ENCODE results near the gene TMEM26. TPM values are rescaled to one million over a fixed set of nuclear protein-coding genes. Genes with fewer than 3 reads are reported as not detected.

Gene TMEM26
- total RNA-seq, 4 donors from 2014 or later = 0.53 to 2.5 (median 0.69) TPM

DNA sequence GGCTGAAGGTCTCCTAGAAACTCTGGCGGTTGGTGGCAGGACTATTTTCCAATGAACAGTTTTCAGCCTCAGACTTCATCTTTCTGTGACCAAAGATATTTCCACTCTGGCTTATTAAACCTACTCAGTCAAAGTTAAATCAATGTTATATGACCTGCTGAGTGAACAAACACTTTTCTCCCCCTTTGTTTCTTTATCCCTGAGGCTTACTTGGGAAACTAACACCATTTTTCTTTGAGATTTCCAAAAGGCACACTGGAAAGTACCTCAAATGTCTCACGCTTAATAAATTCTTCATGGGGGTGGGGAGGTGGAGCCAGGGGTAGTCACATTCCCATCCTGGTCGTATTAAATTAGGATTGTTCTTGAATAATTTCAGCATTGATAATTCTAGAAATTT lies 1.8 kb downstream of the TMEM26 start:
- DNase-seq = no peak
- TF ChIP-seq CTCF (IDR thresholded peaks at IDR 0.05) = no peak
- TF ChIP-seq POLR2A (IDR thresholded peaks at IDR 0.05) = no peak
- H3K27me3 ChIP-seq = no peaks in the 10 kb centered on the region
- peaks cover 0 to 10% (median 0%) of the 10 kb centered on the region in 4 donors for H3K4me1 ChIP-seq
- H3K9me3 ChIP-seq = no peaks in the 10 kb centered on the region
- H3K27ac ChIP-seq = no peak overlapping the region
- H3K4me3 ChIP-seq = no peak overlapping the region
- no peaks in the 10 kb centered on the region for H3K36me3 ChIP-seq

- no peak overlapping the region for H3K27ac ChIP-seq
- H3K27me3 ChIP-seq = no peaks in the 10 kb centered on the region
- DNase-seq = no peak
- H3K4me3 ChIP-seq = no peak overlapping the region
- H3K4me1 ChIP-seq = peaks cover 0 to 10% (median 0%) of the 10 kb centered on the region in 4 donors
- no peaks in the 10 kb centered on the region for H3K9me3 ChIP-seq
- no peak for TF ChIP-seq POLR2A (IDR thresholded peaks at IDR 0.05)
- no peak for TF ChIP-seq CTCF (IDR thresholded peaks at IDR 0.05)
- H3K36me3 ChIP-seq = no peaks in the 10 kb centered on the region
Observed at GRCh38 chr10:61448841-61449600, 4.2 kb downstream of the TMEM26 start.

DNA sequence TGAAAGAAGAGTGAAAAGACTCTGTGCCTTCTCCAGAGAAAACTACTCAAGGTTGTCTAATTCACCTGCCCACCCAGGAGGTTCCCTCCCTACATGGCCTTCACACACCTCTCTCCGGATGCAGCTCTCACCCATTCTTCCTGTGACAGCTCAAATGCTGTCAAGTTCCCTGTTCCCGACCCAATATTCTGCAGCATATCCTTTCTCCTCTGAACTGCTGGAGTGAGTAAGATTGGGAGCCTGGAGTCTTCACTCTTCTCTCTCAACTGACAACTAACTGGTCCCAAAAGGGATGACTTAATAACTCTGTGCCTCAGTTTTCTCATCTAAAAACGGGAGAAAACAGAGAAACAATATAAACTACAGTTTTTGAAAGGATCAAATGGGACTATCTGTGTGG lies 5.1 kb downstream of the TMEM26 start:
- Histone ChIP-seq H3K36me3 (no peaks in the 10 kb centered on the region), H3K27ac (no peak overlapping the region), H3K9me3 (no peaks in the 10 kb centered on the region), H3K27me3 (no peaks in the 10 kb centered on the region), H3K4me1 (peaks cover 0 to 7% (median 0%) of the 10 kb centered on the region in 4 donors), H3K4me3 (no peak overlapping the region)
- no peak for TF ChIP-seq CTCF (IDR thresholded peaks at IDR 0.05)
- no peak for TF ChIP-seq POLR2A (IDR thresholded peaks at IDR 0.05)
- no peak for DNase-seq

GRCh38 chr10:61439058-61439609 lies 14.0 kb downstream of the TMEM26 start:
- H3K27ac ChIP-seq = no peak overlapping the region
- no peaks in the 10 kb centered on the region for H3K9me3 ChIP-seq
- TF ChIP-seq CTCF (IDR thresholded peaks at IDR 0.05) (no peak), POLR2A (IDR thresholded peaks at IDR 0.05) (no peak)
- H3K4me1 ChIP-seq = no peaks in the 10 kb centered on the region
- H3K4me3 ChIP-seq = no peak overlapping the region
- no peak for DNase-seq
- no peaks in the 10 kb centered on the region for H3K36me3 ChIP-seq
- no peaks in the 10 kb centered on the region for H3K27me3 ChIP-seq

GRCh38 chr10:61438141-61438988 lies 14.8 kb downstream of the TMEM26 start:
- H3K4me1 ChIP-seq = no peaks in the 10 kb centered on the region
- no peaks in the 10 kb centered on the region for H3K9me3 ChIP-seq
- H3K27me3 ChIP-seq = no peaks in the 10 kb centered on the region
- H3K36me3 ChIP-seq = no peaks in the 10 kb centered on the region
- no peak for DNase-seq
- no peak overlapping the region for H3K27ac ChIP-seq
- TF ChIP-seq POLR2A (IDR thresholded peaks at IDR 0.05) (no peak), CTCF (IDR thresholded peaks at IDR 0.05) (no peak)
- no peak overlapping the region for H3K4me3 ChIP-seq

Data from Peyer's patch (tissue), 4 donors.